HL-60/S4 (cell line): ENCODE results near the gene AGPAT1.

Experiments used
- in situ Hi-C: fragments of 300-500 bp; cut with MboI; formaldehyde crosslinking; loops from 2 replicates; pipeline ENCODE4 v1.14.3; 2022; ENCODE audit warnings: low sequenced_read_pairs

AGPAT1 gene

DNA sequence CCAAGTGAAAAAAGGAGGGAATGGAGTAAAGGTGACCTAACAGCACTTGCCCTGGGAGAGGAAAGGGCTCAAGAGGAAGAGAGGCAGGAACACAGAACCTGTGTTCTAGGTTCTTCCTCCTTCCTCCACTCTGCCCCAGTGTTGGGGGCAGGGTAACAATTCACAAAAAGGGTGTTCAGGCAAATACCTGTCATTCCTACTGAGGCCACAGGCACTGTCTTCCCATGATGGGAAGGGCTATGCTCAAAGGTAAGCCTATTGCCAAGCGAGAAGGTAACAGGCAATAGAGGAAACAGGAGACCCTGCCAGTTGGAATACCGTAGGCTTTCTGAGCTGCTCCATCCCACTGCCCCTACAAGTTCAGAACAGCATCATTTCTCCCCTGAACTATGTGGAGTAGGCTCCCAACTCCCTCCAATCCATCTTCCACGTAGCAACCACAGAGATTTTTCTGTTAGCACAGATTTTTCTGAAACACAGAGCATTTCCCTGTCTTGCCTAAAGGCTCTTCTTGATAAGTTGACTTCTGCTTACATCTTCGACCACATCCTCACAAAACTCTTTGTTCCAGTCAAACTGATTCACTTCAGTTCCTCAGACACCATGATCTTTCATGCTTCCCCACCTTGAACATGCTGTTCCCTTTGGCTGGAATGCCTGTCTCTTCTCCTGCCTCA, 2.7 kb downstream of the AGPAT1 start:
- in situ Hi-C loops = no loop called here

- in situ Hi-C loops = no loop called here
Observed at GRCh38 chr6:32171234-32171633, 4.7 kb downstream of the AGPAT1 start.

DNA sequence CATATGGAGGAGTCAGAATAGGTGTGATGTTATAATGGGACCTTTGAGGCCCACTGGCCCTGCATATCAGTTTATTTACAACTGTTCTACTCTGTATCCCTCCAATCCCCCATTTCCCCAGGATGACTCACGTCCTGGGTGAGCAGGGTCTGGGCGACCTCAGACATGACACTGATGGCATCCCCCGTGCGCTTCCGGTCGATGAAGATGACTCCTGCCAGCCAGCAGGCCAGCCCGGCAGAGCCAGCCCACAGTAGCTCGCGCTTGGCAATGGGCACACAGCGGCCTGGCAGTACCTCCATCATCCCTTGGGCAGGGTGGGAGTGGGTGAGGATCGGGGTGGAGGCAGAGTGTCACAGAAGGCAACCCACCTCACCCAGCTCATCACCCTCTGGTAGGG, 5.6 kb downstream of the AGPAT1 start:
- in situ Hi-C loops = no loop called here

GRCh38 chr6:32168807-32169591, 6.9 kb downstream of the AGPAT1 start:
- in situ Hi-C loops = no loop called here

- in situ Hi-C loops = no loop called here
Observed at GRCh38 chr6:32168350-32168749, 7.5 kb downstream of the AGPAT1 start.

- in situ Hi-C loops = no loop called here
Observed at GRCh38 chr6:32167761-32168262, 8.1 kb downstream of the AGPAT1 start.

DNA sequence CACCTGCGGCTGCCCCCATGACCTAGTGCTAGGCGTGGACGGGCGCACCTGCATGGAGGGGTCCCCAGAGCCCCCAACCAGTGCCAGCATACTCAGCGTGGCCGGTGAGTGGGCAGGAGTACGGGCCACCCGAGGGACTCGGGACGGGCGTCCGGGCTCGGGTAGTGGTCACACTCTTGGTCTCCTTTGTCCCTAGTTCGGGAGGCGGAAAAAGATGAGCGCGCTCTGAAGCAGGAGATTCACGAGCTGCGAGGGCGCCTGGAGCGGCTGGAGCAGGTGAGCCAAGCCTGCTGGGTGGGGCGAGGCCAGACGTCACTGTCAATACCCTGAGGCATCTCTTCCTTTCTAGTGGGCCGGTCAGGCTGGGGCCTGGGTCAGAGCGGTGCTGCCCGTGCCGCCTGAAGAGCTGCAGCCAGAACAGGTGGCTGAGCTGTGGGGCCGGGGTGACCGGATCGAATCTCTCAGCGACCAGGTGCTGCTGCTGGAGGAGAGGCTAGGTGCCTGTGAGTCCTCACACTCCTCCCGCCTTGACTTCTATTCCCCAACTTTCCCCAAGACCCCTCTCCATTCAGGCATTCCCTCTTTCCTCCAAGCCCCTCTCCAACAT, 8.6 kb downstream of the AGPAT1 start:
- in situ Hi-C loops = no loop called here

DNA sequence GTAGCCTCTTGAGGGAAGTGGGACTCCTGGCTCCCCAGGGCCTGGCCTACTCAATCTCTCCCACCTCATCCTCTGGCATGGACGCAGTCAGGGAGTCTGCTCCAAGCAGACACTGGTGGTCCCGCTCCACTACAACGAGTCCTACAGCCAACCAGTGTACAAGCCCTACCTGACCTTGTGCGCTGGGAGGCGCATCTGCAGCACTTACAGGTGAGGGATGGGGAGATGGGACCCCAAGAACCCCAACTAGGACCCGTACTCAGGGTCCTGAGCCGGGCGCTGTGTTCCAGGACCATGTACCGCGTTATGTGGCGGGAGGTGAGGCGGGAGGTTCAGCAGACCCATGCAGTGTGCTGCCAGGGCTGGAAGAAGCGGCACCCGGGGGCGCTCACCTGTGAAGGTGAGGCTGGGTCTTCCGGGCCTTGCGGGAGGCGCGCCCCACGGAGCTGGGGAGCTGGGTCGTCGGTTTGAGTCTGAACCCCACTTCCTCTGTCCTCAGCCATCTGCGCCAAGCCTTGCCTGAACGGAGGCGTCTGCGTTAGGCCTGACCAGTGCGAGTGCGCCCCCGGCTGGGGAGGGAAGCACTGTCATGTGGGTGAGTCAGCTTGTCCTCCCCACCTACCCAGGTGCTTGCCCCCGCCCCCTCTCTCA, 9.3 kb downstream of the AGPAT1 start:
- in situ Hi-C loops = no loop called here

DNA sequence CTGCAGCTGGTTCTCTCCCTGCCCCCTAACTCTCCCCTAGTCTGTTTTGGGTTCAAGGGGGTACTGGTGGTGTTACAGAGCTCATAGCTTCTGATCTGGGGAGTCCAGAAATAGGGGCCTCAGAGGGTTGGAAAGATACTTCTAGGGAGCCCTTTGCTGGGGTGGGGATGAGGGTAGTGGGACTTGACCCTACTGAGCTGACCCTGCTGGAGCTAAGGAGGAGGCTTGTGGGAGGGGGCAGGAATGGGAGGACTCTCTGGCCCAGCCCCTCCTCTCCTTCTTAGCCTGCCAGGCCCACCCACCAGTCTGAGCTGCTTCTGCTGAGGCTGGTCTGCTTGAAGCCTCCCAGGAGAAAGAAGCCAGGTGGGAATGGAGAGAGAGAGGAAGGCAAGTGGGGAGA, 11.6 kb downstream of the AGPAT1 start, which contains the start of gene EGFL8:
Gene EGFL8 (plus strand): TSS at position 301 of the 400 bp plus-strand sequence. CDS start 1,571 bp downstream, outside the sequence.
- in situ Hi-C loops = no loop called here

- in situ Hi-C loops = no loop called here
Observed at GRCh38 chr6:32163559-32164258, 12.2 kb downstream of the AGPAT1 start.

DNA sequence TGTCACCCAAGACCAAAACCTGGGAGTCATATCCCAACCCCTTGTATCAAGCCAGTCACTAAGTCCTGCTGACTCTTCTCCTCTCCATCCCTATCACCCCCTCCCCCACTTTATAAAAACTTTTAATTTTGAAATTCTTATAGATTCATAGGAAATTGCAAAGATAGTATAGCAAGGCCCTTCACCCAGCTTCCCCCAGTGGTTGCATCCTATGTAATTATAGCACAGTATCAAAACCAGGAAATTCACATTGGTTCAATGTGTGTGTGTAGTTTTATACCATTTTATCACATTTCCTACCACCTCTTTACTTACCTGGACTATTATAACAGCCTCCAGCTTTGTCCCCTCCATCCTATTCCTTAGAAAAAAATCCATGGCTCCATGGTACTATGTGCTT, 17.8 kb downstream of the AGPAT1 start:
- in situ Hi-C loops = no loop called here

DNA sequence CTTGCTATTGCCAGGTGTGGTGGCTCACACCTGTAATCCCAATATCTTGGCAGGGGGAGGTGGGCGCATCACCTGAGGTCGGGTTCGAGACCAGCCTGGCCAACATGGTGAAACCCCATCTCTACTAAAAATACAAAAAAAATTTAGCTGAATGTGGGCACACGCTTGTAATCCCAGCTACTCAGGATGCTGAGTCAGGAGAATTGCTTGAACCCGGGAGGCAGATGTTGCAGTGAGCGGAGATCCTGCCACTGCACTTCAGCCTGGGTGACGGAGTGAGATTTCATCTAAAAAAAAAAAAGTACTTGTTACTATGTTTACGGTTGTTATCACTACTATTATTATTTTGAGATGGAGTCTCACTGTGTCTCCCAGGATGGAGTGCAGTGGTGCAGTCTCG, 19.0 kb downstream of the AGPAT1 start:
- in situ Hi-C loops = no loop called here

- in situ Hi-C loops = no loop called here
Observed at GRCh38 chr6:32154514-32155161, 21.2 kb downstream of the AGPAT1 start.

DNA sequence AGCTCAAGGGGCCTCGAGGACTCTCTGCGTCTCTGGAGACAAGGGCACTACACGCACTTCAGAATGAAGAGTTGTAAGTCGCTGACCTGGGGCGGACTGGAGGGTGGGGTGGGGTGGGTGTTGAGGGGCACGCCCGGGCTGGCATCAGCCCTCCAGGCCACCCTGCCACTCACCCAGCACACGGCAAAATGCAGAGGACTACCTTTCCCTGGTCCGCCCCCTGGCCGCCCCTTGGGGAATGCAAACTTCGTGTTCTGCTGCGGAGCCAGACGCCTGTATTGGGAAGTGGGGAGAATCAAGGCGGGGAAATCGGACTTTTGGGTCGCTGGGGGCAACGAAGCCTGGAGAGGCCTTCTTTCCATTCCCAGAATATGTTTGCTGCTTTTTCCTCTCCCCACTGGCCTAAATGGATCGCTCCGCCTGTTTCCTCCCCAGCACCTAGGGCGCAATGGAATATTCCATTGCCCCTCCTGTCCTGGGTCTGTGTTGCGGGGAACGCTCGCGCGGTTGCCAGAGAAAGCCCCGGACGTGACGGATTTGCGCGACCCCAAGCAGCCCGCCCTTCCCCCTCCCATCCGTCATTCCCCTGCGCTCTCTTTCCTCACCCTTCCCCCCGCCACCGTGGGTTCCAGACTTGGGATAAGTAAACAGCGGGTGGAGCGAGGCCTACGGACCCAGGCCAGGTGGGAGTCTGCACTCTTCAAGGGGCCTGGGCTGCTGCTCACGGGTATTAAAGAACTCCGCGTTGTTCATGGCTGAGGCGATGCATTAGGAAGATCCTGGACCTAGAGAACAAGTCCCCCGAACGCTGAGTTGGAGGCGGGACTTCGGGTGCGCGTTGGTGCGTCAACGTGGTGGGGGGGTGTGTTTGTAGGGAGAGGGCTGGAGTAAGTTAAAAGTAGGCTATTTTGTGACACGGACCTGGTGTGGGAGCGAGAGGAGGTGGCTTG, 22.0 kb downstream of the AGPAT1 start, which contains the start of gene PPT2:
Gene PPT2 (plus strand): TSS at position 578 of the 950 bp plus-strand sequence. CDS start 454 bp downstream, outside the sequence.
- in situ Hi-C loops = no loop called here

GRCh38 chr6:32152769-32153563, 22.9 kb downstream of the AGPAT1 start:
- in situ Hi-C loops = no loop called here

DNA sequence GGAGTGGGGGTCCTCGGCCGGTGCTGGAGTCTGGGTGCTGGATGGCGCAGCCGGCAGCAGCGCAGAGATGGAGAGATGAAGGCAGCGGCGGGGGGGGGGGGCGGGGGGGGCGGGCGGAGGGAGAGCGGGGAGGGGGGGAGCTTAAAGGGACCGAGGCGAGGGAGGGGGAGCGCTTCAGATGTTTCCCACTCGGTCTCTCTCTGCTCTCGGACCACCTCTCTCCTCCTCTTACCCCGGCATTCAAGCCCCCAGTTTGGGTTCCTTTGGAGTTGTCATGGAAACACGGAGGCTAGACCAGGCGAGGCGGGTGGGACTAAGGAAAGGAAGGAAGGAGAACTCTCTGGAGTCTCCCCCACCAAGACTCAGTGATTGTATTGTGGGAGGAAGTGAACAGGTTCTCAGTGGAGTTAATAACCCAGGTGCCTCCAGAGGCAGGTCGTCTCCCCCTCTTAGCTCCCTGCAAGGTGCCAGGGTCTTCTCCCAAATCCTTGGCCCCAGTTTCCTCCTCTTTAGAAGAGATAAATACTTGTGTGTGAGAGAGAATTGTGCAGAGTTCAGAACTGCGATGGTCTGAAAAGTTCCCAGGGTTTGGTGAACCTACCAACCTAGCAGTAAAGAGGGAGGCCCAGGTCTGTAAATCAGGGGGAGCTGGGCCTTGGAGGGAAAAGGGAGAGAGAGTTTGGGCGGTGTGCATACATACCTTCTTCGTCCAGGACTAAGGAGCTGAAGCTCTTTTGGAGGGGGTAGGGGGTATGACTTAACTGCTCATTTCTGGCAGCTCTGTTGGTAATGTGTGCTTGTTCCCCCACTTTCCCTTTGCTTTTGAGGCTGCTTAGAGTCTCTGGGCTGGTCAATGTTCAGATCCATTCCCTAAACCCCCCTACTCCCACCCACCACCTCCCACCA, 23.8 kb downstream of the AGPAT1 start, which contains the start of gene PRRT1:
Gene PRRT1 (minus strand): TSS at position 77 of the 906 bp plus-strand sequence. CDS start 112 bp downstream, outside the sequence.
- in situ Hi-C loops = no loop called here
